ENCODE data around the gene C22orf15.

C22orf15 gene

DNA sequence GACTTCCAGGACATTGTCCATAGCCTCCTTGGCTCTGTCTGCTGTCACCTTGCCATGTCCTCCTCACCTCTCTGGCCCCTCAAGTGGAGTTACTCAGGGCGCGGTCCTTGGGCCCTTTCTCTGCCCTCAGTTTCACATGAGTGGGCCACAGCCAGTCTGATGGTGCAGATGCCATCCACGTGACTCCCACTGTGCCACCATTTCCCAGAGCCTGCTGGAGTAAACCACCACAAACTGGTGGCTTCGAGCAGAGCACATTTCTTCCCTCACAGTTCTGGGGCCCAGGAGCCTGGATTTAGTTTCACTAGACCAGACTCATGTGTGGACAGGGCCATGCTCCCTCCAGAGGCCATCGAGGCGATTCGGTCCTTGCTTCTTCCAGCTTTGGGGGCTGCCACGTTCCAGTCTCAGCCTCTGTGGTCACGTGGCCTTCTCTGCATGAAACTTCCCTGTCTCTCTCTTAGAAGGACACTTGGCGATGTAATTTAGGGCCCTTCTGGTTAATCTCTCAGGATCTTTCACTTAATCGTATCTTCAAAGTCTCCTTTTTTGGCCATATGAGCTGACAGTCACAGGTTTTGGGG lies 38.5 kb downstream of the C22orf15 start:
- Histone ChIP-seq H3K9me3 (ENCODE audit: control insufficient read depth in 2 of 2, low read length in 2 of 2) (no peaks in the 10 kb centered on the region), H3K27ac (ENCODE audit: low read depth in 2 of 2, low read length in 2 of 2) (peak overlapping the region in 1 of 2 donors; percentile 48), H3K9ac (ENCODE audit: low read depth in 1 of 2, low read length in 2 of 2) (no peak overlapping the region), H3K4me3 (ENCODE audit: low read length in 2 of 2) (no peak overlapping the region), H3K4me1 (ENCODE audit: control insufficient read depth in 2 of 2, insufficient read depth in 2 of 2, low read length in 2 of 2) (peaks cover 0 to 2% of the 10 kb centered on the region in 2 donors), H3K36me3 (ENCODE audit: control insufficient read depth in 2 of 2, insufficient read depth in 2 of 2, low read length in 2 of 2) (peaks cover 66 to 70% of the 10 kb centered on the region in 2 donors), H3K27me3 (ENCODE audit: control insufficient read depth in 2 of 2, insufficient read depth in 2 of 2, low read length in 2 of 2) (no peaks in the 10 kb centered on the region)

DNA sequence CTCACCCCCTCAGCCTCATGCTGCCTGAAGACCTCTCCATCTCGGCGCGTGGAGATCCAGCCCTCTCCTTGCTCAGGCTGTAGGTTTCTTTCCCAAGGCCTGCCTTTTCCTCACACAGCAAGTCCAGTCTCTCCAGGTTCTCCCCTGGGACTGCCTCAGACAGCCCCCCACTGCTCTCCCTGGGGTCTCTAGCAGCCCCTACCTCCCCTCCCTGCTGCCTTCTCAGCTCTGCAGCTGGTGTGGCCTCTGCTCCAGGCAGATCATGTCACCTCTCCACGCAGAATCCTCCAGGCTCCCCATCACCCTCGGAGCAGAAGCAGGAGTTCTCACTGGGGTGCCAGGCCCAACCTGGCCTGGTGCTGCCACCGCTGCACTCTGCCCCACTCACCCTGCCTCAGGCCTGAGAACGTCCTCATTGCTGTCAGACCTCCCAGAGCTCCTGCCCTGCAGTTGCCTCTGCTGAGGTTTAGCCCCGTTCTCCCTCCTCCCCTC lies 39.1 kb downstream of the C22orf15 start:
- no peak overlapping the region for H3K4me3 ChIP-seq (ENCODE audit: low read length in 2 of 2)
- peaks cover 64 to 71% of the 10 kb centered on the region in 2 donors for H3K36me3 ChIP-seq (ENCODE audit: control insufficient read depth in 2 of 2, insufficient read depth in 2 of 2, low read length in 2 of 2)
- H3K4me1 ChIP-seq (ENCODE audit: control insufficient read depth in 2 of 2, insufficient read depth in 2 of 2, low read length in 2 of 2): no peaks in the 10 kb centered on the region
- H3K27ac ChIP-seq (ENCODE audit: low read depth in 2 of 2, low read length in 2 of 2): no peak overlapping the region
- H3K9ac ChIP-seq (ENCODE audit: low read depth in 1 of 2, low read length in 2 of 2): no peak overlapping the region
- no peaks in the 10 kb centered on the region for H3K9me3 ChIP-seq (ENCODE audit: control insufficient read depth in 2 of 2, low read length in 2 of 2)
- no peaks in the 10 kb centered on the region for H3K27me3 ChIP-seq (ENCODE audit: control insufficient read depth in 2 of 2, insufficient read depth in 2 of 2, low read length in 2 of 2)

DNA sequence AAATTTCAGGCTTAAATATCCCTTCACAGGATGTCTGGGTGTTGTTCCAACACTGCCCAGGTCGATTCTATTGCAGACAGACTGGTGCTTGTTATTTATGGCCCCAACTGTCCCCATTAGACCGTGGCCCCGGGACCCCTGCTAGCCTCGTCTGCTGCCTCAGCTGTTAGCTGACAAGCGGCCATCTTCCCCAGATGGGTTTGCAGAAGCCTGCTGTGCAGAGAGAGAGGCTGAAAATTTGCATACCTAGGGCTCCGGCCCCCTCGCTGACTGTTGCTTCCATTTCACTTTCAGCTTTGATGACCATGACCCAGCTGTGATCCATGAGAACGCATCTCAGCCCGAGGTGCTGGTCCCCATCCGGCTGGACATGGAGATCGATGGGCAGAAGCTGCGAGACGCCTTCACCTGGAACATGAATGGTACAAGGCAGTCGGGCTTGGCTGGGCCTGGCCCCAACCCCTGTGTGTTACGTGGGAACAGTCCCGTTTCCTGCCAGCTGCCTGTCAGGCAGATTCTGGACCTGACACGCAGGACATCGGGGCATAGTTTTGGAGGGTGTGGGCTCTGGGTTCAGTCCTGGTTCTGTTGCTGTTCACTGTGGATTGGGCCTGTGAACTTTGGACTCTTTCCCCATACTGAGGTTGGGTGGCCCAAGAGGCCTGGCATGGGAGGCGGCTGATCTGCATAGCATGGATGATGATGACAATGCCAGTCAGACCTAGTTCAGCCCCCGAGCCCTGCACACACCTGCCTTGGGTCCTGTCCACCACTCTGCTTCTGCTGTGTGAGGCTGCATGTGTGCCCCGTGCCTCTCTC lies 40.4 kb downstream of the C22orf15 start:
- Histone ChIP-seq H3K9me3 (ENCODE audit: control insufficient read depth in 2 of 2, low read length in 2 of 2) (no peaks in the 10 kb centered on the region), H3K36me3 (ENCODE audit: control insufficient read depth in 2 of 2, insufficient read depth in 2 of 2, low read length in 2 of 2) (peaks cover 63 to 65% of the 10 kb centered on the region in 2 donors), H3K9ac (ENCODE audit: low read depth in 1 of 2, low read length in 2 of 2) (no peak overlapping the region)

DNA sequence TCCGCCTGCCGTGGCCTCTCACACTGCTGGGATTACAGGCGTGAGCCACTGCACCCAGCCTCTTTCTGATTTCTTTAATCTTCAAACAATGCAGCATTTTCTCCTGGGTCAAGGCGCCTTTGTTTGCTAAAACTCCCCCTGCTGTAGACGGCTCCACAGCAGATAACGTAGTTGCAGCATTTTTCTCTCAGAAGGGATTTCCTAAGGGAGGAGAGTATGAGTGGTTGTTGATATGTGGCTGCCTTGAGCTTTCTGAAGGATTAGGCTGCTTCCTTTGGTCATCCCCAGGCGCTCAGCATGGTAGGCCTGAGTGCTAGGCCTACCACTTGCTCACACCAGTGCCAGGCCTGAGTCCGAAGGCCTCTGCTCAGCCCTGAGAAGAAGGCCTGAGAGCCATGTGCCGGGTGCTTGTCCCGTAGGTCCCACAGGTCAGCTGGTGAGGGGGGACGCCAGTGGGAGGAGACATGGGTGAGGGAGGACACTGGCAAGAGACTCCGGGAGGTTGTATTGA lies 42.0 kb downstream of the C22orf15 start:
- no peak overlapping the region for H3K4me3 ChIP-seq (ENCODE audit: low read length in 2 of 2)
- no peaks in the 10 kb centered on the region for H3K9me3 ChIP-seq (ENCODE audit: control insufficient read depth in 2 of 2, low read length in 2 of 2)
- peaks cover 60 to 63% of the 10 kb centered on the region in 2 donors for H3K36me3 ChIP-seq (ENCODE audit: control insufficient read depth in 2 of 2, insufficient read depth in 2 of 2, low read length in 2 of 2)
- H3K4me1 ChIP-seq (ENCODE audit: control insufficient read depth in 2 of 2, insufficient read depth in 2 of 2, low read length in 2 of 2): no peaks in the 10 kb centered on the region
- no peaks in the 10 kb centered on the region for H3K27me3 ChIP-seq (ENCODE audit: control insufficient read depth in 2 of 2, insufficient read depth in 2 of 2, low read length in 2 of 2)
- H3K27ac ChIP-seq (ENCODE audit: low read depth in 2 of 2, low read length in 2 of 2): no peak overlapping the region
- no peak overlapping the region for H3K9ac ChIP-seq (ENCODE audit: low read depth in 1 of 2, low read length in 2 of 2)

More for the DNA sequence above, 40.4 kb downstream of the C22orf15 start:
- Histone ChIP-seq H3K27ac (ENCODE audit: low read depth in 2 of 2, low read length in 2 of 2) (peak overlapping the region in 1 of 2 donors; percentile 44), H3K27me3 (ENCODE audit: control insufficient read depth in 2 of 2, insufficient read depth in 2 of 2, low read length in 2 of 2) (no peaks in the 10 kb centered on the region), H3K4me3 (ENCODE audit: low read length in 2 of 2) (peak overlapping the region in 1 of 2 donors; percentile 58), H3K4me1 (ENCODE audit: control insufficient read depth in 2 of 2, insufficient read depth in 2 of 2, low read length in 2 of 2) (no peaks in the 10 kb centered on the region)

DNA sequence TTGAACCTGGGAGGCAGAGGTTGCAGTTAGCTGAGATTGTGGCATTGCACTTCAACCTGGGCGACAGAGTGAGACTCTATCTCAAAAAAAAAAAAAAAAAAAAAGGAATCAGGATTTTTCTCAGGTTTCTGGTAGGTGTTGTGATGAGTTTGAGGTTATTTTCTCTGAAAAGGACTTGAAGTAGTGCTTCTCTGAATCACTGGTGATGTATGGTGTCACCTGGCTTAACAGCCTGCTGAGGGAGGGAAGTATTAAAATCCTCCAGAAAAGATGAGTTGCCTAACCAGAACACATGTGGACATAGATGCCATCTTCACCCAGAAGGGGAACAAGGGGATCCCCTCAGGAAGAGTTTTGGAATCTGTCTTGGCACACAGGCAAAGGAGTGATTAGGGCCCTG lies 44.0 kb downstream of the C22orf15 start:
- H3K4me1 ChIP-seq (ENCODE audit: control insufficient read depth in 2 of 2, insufficient read depth in 2 of 2, low read length in 2 of 2): no peaks in the 10 kb centered on the region
- no peak overlapping the region for H3K27ac ChIP-seq (ENCODE audit: low read depth in 2 of 2, low read length in 2 of 2)
- H3K9me3 ChIP-seq (ENCODE audit: control insufficient read depth in 2 of 2, low read length in 2 of 2): no peaks in the 10 kb centered on the region
- no peak overlapping the region for H3K4me3 ChIP-seq (ENCODE audit: low read length in 2 of 2)
- H3K9ac ChIP-seq (ENCODE audit: low read depth in 1 of 2, low read length in 2 of 2): no peak overlapping the region
- no peaks in the 10 kb centered on the region for H3K27me3 ChIP-seq (ENCODE audit: control insufficient read depth in 2 of 2, insufficient read depth in 2 of 2, low read length in 2 of 2)
- H3K36me3 ChIP-seq (ENCODE audit: control insufficient read depth in 2 of 2, insufficient read depth in 2 of 2, low read length in 2 of 2): peaks cover 51 to 52% of the 10 kb centered on the region in 2 donors

DNA sequence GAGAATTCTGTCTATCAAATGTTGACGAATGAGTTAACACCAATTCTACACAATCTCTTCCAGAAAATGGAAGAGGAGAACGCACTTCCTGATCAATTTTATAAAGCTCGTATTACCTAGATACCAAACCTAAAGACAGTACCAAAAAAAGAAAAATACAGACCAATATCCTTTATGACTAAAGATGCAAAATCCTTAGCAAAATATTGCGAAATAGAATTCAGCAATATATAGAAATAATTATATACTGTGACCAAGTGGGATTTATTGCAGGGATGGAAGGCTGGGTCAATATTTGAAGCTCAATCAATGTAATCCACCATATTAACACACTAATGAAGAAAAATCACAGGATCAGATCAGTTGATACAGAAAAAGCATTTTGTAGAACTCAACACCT lies 49.6 kb downstream of the C22orf15 start:
- no peaks in the 10 kb centered on the region for H3K27me3 ChIP-seq (ENCODE audit: control insufficient read depth in 2 of 2, insufficient read depth in 2 of 2, low read length in 2 of 2)
- H3K9ac ChIP-seq (ENCODE audit: low read depth in 1 of 2, low read length in 2 of 2): no peak overlapping the region
- H3K4me1 ChIP-seq (ENCODE audit: control insufficient read depth in 2 of 2, insufficient read depth in 2 of 2, low read length in 2 of 2): no peaks in the 10 kb centered on the region
- no peaks in the 10 kb centered on the region for H3K9me3 ChIP-seq (ENCODE audit: control insufficient read depth in 2 of 2, low read length in 2 of 2)
- H3K4me3 ChIP-seq (ENCODE audit: low read length in 2 of 2): no peak overlapping the region
- no peak overlapping the region for H3K27ac ChIP-seq (ENCODE audit: low read depth in 2 of 2, low read length in 2 of 2)
- H3K36me3 ChIP-seq (ENCODE audit: control insufficient read depth in 2 of 2, insufficient read depth in 2 of 2, low read length in 2 of 2): peaks cover 31 to 35% of the 10 kb centered on the region in 2 donors

Measured in mucosa of rectum (tissue), 2 donors.